Stomach (tissue), 9 donors: ENCODE data around the gene IQSEC1. TPM values are rescaled to one million over a fixed set of nuclear protein-coding genes. Genes with fewer than 3 reads are reported as not detected.

Experiments used
- DNase-seq, 2 donors: peaks; one replicate each; pipeline versions ENCODE4 v3.0.0 to v3.0.0-alpha.2; 2013 to 2019
- H3K27ac ChIP-seq, 5 donors: fragments of 200-600 bp in 4 of 5; sonication (generic) in 4 of 5; one replicate each; pipeline ENCODE4 v1.5.1; 2013 to 2019; ENCODE audit warnings: mild to moderate bottlenecking in 1 of 5, moderate library complexity in 1 of 5
- H3K27me3 ChIP-seq, 3 donors: fragments of 200-600 bp; sonication (generic); one replicate each; pipeline ENCODE4 v1.5.1; 2017 to 2019; ENCODE audit warnings: mixed run types in 1 of 3
- H3K36me3 ChIP-seq, 4 donors: fragments of 200-600 bp; sonication (generic); 1 replicate in 3 of 4; 2 replicates in 1 of 4; pipeline ENCODE4 v1.5.1; 2016 to 2019
- H3K4me1 ChIP-seq, 4 donors: fragments of 200-600 bp; sonication (generic); one replicate each; pipeline ENCODE4 v1.5.1; 2016 to 2019
- H3K4me3 ChIP-seq, 4 donors: fragments of 200-600 bp; sonication (generic) in 3 of 4; one replicate each; pipeline ENCODE4 v1.5.1; 2016 to 2019; ENCODE audit warnings: mild to moderate bottlenecking in 1 of 4
- H3K9me3 ChIP-seq, 4 donors: fragments of 200-600 bp; sonication (generic); one replicate each; pipeline ENCODE4 v1.5.1; 2016 to 2019
- EP300 ChIP-seq: sonication (generic); formaldehyde crosslinking; IDR thresholded peaks from one replicate; pipeline ENCODE4 v1.6.1; 2017; ENCODE audit warnings: antibody characterized with exemption
- POLR2A ChIP-seq, 4 donors: fragments of 450-650 bp; IDR thresholded peaks; one replicate each; pipeline ENCODE4 v1.6.1; 2016; ENCODE audit warnings: antibody characterized with exemption in 4 of 4, control low read depth in 2 of 4, mild to moderate bottlenecking in 1 of 4, moderate library complexity in 1 of 4
- POLR2AphosphoS5 ChIP-seq, 3 donors: sonication (generic); formaldehyde crosslinking; IDR thresholded peaks; one replicate each; pipeline ENCODE4 v1.6.1; 2016; ENCODE audit warnings: antibody characterized with exemption in 3 of 3
- WGBS, 5 donors: extraction: QIAGEN DNeasy Blood & Tissue Kit in 3 of 5; methylation state at CpG; one replicate each; pipeline versions ENCODE4 v1.1.5 to v1.1.7; 2013 to 2018; 5-methylcytosine and 5-hydroxymethylcytosine counted together
- intact Hi-C: fragments of 100-400 bp; cut with DNase I; formaldehyde crosslinking; loops from one replicate; pipeline ENCODE4 v1.15.1; 2023; ENCODE audit warnings: low total_unique reads
- polyA plus RNA-seq, 3 donors: library from polyadenylated mRNA; stranded (reverse); fragments of 200-250 nt; gene quantifications; one replicate each; pipeline ENCODE4 v1.2.3, GENCODE V29; 2013
- total RNA-seq, 5 donors: library from RNA; depleted of rRNA; stranded (reverse); fragments of >200 nt; gene quantifications; one replicate each; pipeline versions ENCODE4 v1.1.0 to v1.2.3, GENCODE V29; 2014 to 2016
- TF ChIP-seq, protein P1 (sequence below), 7 experiments: fragments of 450-650 bp in 4 of 7; fragments of 200-600 bp in 3 of 7; sonication (generic) in 3 of 7; IDR thresholded peaks; one replicate each; pipeline ENCODE4 v1.5.1; 2016 to 2019; ENCODE audit warnings: antibody characterized with exemption in 7 of 7, control low read depth in 2 of 7, mild to moderate bottlenecking in 1 of 7
- donor health status: healthy with polysubstance abuse.
- donor health status: Bipolar disorder and iron deficiency.
- donor health status: healthy.

Gene IQSEC1
- total and polyA plus RNA-seq, 8 donors: 6.7 to 46.9 (median 20.8) TPM

GRCh38 chr3:13018561-13019242 is 54.5 kb downstream of the IQSEC1 start:
- no peak for DNase-seq
- Histone ChIP-seq H3K9me3 (no peaks in the 10 kb centered on the region), H3K27me3 (no peaks in the 10 kb centered on the region), H3K36me3 (no peaks in the 10 kb centered on the region), H3K4me1 (peaks cover 28 to 70% (median 48%) of the 10 kb centered on the region in 4 donors), H3K27ac (peak overlapping the region in 2 of 5 donors; percentile 79 to 91), H3K4me3 (peak overlapping the region in 2 of 4 donors; percentile 12 to 17)
- TF ChIP-seq, protein P1, sequence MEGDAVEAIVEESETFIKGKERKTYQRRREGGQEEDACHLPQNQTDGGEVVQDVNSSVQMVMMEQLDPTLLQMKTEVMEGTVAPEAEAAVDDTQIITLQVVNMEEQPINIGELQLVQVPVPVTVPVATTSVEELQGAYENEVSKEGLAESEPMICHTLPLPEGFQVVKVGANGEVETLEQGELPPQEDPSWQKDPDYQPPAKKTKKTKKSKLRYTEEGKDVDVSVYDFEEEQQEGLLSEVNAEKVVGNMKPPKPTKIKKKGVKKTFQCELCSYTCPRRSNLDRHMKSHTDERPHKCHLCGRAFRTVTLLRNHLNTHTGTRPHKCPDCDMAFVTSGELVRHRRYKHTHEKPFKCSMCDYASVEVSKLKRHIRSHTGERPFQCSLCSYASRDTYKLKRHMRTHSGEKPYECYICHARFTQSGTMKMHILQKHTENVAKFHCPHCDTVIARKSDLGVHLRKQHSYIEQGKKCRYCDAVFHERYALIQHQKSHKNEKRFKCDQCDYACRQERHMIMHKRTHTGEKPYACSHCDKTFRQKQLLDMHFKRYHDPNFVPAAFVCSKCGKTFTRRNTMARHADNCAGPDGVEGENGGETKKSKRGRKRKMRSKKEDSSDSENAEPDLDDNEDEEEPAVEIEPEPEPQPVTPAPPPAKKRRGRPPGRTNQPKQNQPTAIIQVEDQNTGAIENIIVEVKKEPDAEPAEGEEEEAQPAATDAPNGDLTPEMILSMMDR (IDR thresholded peaks at IDR 0.05): no peak
- no peak for TF ChIP-seq EP300
- no peak for TF ChIP-seq POLR2A (IDR thresholded peaks at IDR 0.05)
- TF ChIP-seq POLR2AphosphoS5 (IDR thresholded peaks at IDR 0.05): no peak
- WGBS, 5 donors: 63 to 85% (median 71%) methylated on average over 7 to 15 of the region's 15 CpGs
- intact Hi-C loops: no loop called here

DNA sequence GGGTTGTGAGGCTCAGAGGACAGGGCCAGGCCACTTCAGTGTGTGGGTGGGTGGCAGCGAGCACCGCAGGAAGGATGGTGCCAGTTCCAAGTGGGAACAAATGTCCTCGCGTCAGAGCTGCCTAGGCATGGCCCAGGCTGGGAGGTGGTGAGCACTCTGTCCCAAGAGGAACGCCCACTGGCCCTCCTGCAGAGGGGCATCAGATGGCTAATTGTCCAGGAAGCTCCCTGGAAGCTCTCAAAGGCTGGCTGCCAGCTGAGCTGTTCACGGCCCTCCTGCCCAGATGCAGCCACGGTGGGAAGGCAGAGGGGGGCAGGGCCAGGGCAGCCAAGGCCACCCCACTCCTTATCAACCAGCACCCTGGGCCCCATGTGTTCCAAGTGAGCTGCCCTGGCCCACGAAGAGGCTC is 55.2 kb downstream of the IQSEC1 start:
- TF ChIP-seq POLR2AphosphoS5 (IDR thresholded peaks at IDR 0.05): no peak
- TF ChIP-seq POLR2A (IDR thresholded peaks at IDR 0.05): no peak
- TF ChIP-seq EP300: no peak
- TF ChIP-seq, protein P1 (IDR thresholded peaks at IDR 0.05): no peak
- intact Hi-C loops: no loop called here
- no peaks in the 10 kb centered on the region for H3K9me3 ChIP-seq
- no peaks in the 10 kb centered on the region for H3K27me3 ChIP-seq
- H3K36me3 ChIP-seq: no peaks in the 10 kb centered on the region
- peaks cover 28 to 69% (median 46%) of the 10 kb centered on the region in 4 donors for H3K4me1 ChIP-seq
- DNase-seq: peak in 1 of 2 donors; percentile 61
- no peak overlapping the region for H3K4me3 ChIP-seq
- peak overlapping the region in 2 of 5 donors; percentile 79 to 91 for H3K27ac ChIP-seq
- WGBS, 5 donors: 41 to 60% (median 51%) methylated on average over 5 to 8 of the region's 8 CpGs

DNA sequence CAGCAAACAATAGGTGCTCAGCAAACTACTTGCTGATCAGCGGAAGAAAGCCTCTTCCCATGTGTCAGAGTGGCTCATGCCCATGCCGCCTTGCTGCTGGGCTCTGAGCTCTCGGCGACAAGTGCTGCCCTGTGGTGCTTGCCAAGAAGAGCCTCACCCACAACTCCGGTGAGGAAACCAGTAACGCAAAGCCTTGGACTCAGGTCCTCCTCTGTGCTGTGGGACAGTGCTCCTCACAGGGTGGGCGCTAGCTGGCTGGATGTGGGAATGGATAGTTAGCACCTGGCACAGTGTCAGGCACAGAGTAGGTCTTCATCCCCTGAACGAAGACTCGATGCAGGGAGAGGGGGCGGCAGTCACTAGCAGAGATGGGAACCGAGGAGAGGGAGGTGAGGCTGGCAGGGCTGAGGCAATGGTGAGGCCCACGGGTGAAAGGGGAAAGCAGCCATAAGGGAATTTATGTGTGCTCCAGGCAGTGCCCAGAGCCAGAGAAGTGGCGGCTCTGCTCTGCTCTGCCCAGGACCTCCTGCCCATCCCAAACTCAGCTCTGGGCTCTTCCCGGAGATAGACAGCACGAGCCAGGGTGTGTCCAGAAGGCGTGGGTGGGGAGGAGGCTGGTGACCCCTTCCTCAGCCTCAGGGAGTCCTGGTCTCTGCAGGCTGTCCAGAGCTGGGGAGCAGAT is 55.7 kb downstream of the IQSEC1 start:
- no peaks in the 10 kb centered on the region for H3K27me3 ChIP-seq
- peaks cover 27 to 64% (median 40%) of the 10 kb centered on the region in 4 donors for H3K4me1 ChIP-seq
- H3K27ac ChIP-seq: peak overlapping the region in 2 of 5 donors; percentile 79 to 91
- TF ChIP-seq POLR2A (IDR thresholded peaks at IDR 0.05): no peak
- no peak for TF ChIP-seq EP300
- TF ChIP-seq, protein P1 (IDR thresholded peaks at IDR 0.05): no peak
- no peak for TF ChIP-seq POLR2AphosphoS5 (IDR thresholded peaks at IDR 0.05)
- 79 to 88% (median 82%) methylated on average over 16 of the region's 16 CpGs for WGBS, 5 donors
- intact Hi-C loops: no loop called here
- H3K4me3 ChIP-seq: no peak overlapping the region
- H3K36me3 ChIP-seq: no peaks in the 10 kb centered on the region
- no peaks in the 10 kb centered on the region for H3K9me3 ChIP-seq
- no peak for DNase-seq

DNA sequence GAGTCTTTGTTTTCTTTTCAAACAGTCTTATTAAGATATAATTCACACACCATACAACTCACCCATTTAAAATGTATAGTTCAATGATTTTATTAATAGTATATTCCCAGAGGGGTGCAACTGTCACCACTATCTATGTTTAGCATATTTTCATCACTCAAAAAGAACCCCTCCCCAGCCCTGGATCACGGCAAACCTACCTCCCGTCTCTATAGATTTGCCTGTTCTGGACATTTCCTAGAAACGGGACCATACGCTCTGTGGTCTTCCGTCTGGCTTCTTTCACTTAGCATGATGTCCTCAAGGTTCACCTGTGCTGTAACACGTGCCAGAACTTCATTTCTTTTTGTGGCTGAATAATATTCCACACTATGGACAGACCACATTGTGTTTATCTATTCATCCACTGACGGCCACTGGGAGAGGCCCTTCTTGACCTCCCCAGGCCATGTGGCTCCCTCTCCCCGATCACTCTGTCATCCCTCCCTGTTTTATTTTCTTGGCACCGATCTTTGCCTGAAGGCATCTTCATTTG is 56.4 kb downstream of the IQSEC1 start:
- WGBS, 5 donors: 77 to 87% (median 79%) methylated on average over 9 of the region's 9 CpGs
- Histone ChIP-seq H3K4me3 (peak overlapping the region in 1 of 4 donors; percentile 26), H3K27me3 (no peaks in the 10 kb centered on the region), H3K27ac (peak overlapping the region; percentile 78 to 91 (median 83)), H3K4me1 (peaks cover 27 to 62% (median 34%) of the 10 kb centered on the region in 4 donors), H3K9me3 (no peaks in the 10 kb centered on the region), H3K36me3 (no peaks in the 10 kb centered on the region)
- TF ChIP-seq EP300: no peak
- no peak for TF ChIP-seq POLR2A (IDR thresholded peaks at IDR 0.05)
- TF ChIP-seq, protein P1 (IDR thresholded peaks at IDR 0.05): no peak
- no peak for TF ChIP-seq POLR2AphosphoS5 (IDR thresholded peaks at IDR 0.05)
- DNase-seq: no peak
- intact Hi-C loops: no loop called here
